HG02588 (cell line): ENCODE results near the gene HOXD8.

Source experiments
- ATAC-seq: cut with Tn5 transposase; IDR thresholded peaks from one replicate; pipeline ENCODE4 v1.9.1; 2021; ENCODE audit warnings: mild to moderate bottlenecking, moderate library complexity; ENCODE audit not compliant: unreplicated experiment

HOXD8 gene

GRCh38 chr2:176128982-176129796 lies at the start of gene HOXD8:
Gene HOXD8 (plus strand): TSS chr2:176129705. CDS start chr2:176130367, 662 bp downstream.
- no peak for ATAC-seq

- no peak for ATAC-seq
Measured at GRCh38 chr2:176079831-176080539, 49.5 kb upstream of the HOXD8 start.

GRCh38 chr2:176080540-176081375 lies 48.7 kb upstream of the HOXD8 start:
- ATAC-seq, result no peak

GRCh38 chr2:176081376-176081836 lies 48.1 kb upstream of the HOXD8 start:
- no peak for ATAC-seq

- no peak for ATAC-seq
Measured at GRCh38 chr2:176081837-176082524, 47.5 kb upstream of the HOXD8 start.

- ATAC-seq, result no peak
Measured at GRCh38 chr2:176082525-176082823, 47.0 kb upstream of the HOXD8 start.

- no peak for ATAC-seq
Measured at GRCh38 chr2:176082824-176083751, 46.4 kb upstream of the HOXD8 start.

GRCh38 chr2:176083796-176084261 lies 45.7 kb upstream of the HOXD8 start, which contains the start of gene EVX2:
Gene EVX2 (minus strand): TSS chr2:176083962. CDS start chr2:176083776, 186 bp downstream.
- no peak for ATAC-seq

- ATAC-seq, result no peak
Measured at GRCh38 chr2:176084611-176085119, 44.8 kb upstream of the HOXD8 start.

- no peak for ATAC-seq
Measured at GRCh38 chr2:176085120-176085788, 44.3 kb upstream of the HOXD8 start.

GRCh38 chr2:176085861-176086771 lies 43.4 kb upstream of the HOXD8 start:
- no peak for ATAC-seq

GRCh38 chr2:176087330-176088047 lies 42.0 kb upstream of the HOXD8 start:
- ATAC-seq, result no peak

GRCh38 chr2:176088048-176088936 lies 41.2 kb upstream of the HOXD8 start:
- no peak for ATAC-seq

GRCh38 chr2:176088937-176089842 lies 40.3 kb upstream of the HOXD8 start:
- ATAC-seq, result no peak

- no peak for ATAC-seq
Measured at GRCh38 chr2:176089843-176090395, 39.6 kb upstream of the HOXD8 start.
